Measurements from ENCODE around the gene RBBP5.

RBBP5 gene

DNA sequence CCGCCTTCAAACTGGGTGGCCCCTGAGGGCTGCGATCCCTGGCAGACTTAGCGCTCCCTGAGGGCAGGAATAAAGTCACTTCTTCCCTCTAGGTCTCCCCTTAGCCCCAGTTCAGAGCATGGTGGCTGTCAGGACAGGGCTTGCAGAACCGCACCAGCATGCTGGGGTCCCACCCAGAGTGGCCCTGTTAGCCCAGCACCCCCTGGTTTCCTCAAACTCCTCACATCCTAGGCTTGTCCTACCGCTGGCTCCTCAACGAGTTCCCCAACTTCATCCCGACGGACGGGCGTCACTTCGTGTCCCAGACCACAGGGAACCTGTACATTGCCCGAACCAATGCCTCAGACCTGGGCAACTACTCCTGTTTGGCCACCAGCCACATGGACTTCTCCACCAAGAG lies 62.9 kb downstream of the RBBP5 start:
- DNase-seq (ENCODE audit: low read depth in 2 of 2, low spot score in 1 of 2): no peak

DNA sequence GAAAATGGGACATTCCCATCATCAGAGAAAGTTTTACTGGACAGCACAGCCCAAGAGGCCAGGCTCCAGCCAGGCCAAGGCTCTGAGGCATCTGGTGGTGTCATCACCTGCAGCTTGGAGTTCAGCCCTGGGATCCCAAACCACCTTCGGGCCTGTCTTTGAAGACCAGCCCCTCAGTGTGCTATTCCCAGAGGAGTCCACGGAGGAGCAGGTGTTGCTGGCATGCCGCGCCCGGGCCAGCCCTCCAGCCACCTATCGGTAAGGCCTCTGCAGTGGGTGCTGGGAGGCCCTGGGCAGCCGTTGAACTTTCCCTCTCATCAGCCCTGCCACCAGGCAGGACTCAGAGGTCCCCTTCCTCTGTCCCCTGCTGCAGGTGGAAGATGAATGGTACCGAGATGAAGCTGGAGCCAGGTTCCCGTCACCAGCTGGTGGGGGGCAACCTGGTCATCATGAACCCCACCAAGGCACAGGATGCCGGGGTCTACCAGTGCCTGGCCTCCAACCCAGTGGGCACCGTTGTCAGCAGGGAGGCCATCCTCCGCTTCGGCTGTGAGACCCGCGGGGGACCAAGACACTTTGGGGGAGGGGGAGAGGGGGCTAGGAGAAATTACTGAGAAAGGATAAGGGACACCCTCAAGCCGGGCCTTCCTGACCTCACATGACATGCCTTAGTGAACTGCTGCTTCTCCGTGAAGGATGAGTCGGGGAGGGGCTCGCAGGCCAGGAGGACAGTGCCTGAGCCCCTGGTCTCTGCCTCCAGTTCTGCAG lies 63.8 kb downstream of the RBBP5 start:
- DNase-seq (ENCODE audit: low read depth in 2 of 2, low spot score in 1 of 2): no peak

DNA sequence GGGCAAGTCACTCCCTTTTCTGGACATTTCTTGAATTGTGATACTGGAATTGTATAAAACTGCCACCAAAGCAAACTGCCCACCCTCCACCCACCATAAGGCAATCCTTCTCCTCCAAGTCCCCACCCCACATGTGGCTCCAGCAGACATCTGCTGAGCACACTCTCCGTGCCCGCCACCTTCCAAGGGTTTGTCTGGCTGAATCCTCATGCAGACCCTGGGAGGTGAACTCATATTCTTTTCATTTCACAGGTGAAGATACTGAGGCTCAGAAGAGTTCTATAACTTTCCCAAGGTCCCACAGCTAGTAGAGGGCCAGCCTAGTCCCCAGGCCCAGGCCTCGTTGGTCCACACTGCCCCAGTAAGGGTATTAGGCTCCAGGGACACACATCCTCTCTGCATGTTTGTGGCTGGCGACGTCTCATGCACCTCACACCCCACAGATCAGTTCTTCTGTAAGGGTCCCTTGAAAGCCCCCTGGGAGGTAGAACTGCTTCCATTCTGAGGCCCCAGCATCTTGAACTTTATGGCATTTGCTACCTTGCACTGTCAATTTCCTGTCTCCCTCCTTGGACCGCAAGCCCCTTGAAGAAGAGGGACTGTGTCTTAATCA lies 64.7 kb downstream of the RBBP5 start:
- DNase-seq (ENCODE audit: low read depth in 2 of 2, low spot score in 1 of 2): no peak

DNA sequence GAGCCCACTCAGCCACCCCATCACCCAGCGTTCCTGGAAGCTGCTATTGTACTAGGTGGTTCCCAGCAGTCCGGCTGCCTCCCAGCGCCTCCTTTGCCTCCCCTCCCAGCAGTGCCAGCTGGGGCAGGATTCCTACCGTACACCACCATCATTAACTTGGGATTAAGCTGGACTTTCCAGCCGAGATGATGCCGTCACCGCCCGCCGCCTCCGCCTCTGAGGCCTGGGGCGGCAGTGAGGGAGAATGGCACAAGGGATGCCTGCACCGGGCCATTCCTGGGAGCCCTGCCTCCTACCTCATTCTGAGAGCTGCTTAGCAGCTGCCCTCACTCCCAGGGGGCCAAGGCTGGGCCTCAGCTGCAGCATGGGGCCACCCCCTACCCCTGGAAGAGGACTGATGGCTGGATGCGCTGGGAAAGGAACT lies 65.6 kb downstream of the RBBP5 start:
- DNase-seq (ENCODE audit: low read depth in 2 of 2, low spot score in 1 of 2): no peak

DNA sequence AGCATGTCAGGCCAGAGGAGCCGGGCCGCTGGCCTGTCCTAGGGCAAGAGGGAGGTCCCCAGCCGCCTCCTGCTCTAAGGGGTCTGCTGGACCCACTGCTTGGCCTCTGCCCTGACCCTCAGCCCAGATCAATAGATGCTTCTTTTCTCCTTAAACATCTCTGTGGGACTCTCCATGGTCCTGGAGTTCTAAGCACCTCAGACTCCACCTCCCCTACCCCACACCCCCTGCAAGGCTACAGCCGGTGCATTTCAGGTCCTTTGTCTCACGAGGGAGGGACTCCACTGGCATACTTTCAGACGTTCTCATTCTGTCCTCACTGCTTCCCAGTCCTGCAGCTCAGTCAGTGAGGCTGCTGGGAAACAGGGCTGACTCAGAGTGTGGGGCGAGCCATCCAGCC lies 67.8 kb downstream of the RBBP5 start:
- DNase-seq (ENCODE audit: low read depth in 2 of 2, low spot score in 1 of 2): no peak

DNA sequence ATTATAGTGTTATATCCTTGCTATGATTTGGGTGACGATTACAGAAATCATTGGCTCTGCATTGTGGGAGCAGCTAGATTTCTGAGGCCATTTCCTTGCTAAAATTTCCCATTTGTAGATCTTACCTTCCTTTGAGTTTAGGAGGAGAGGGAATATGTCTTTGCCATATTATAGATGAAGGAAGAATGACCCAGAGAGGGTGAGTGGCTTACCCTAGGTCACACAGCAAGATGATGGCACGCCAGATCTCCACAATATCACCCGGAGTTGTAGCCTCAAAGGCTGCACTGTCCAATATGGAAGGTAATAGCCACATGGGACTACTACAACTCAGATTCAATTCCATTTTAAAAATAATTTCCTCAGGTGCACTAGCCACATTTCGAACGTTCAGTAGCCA lies 68.5 kb downstream of the RBBP5 start:
- no peak for DNase-seq (ENCODE audit: low read depth in 2 of 2, low spot score in 1 of 2)

DNA sequence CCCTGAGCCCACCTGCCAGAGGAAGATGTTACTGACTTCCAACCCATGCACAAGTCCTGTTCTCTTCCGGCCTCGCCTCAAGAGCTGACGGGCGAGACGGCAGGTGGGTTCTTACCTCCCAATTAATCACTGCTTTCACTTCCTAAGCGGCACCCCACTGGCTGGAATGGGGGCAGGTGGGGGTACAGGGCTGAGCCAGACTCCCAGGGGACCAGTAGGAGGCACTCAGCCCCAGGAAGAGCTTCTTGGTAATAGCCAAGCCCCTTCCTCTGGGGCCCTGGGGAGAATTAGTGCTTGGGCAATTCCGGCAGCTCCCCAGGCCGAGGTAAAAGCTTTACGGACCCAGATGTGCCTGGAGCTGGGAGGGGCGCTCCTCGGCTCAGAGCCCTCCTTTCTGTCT lies 69.1 kb downstream of the RBBP5 start:
- no peak for DNase-seq (ENCODE audit: low read depth in 2 of 2, low spot score in 1 of 2)

DNA sequence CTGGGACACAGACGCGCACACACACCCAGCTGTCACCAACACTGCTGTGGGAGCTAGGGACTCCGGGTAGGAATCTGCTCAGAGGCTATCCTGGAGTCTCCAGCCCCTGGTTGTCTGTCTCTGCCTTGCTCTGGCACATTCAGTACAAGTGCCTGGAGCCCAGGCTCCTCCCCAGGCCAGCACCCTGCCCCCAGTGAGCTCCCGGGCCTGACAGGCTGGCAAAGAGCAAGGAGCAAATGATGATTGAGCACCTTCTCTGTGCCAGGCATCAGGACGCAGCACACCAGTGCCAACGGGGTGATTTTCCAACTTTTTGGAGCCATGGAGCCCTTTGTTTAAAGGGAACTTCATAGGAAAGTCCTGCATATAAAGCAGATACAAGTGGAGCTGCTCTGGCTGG lies 72.3 kb downstream of the RBBP5 start:
- no peak for DNase-seq (ENCODE audit: low read depth in 2 of 2, low spot score in 1 of 2)

DNA sequence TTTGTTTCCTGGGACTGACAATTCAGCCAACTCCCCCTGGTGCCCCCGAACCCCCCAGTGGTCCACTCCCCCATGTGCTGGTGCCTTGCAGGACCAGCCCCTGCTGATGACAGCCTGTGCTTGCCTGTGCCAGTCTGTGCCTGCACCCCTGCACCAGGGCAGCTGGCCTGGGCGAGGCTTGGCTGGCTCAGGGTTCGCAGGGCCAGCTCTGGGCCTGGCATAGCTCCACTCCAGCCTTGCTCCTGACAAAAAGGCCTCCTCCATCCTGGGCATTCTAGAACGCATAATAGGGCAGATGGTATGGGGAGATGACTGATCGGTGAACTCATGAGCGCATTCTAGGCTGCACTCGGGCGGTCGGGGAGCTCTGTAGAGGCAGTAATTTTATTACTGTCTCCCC lies 73.4 kb downstream of the RBBP5 start:
- DNase-seq (ENCODE audit: low read depth in 2 of 2, low spot score in 1 of 2): no peak

DNA sequence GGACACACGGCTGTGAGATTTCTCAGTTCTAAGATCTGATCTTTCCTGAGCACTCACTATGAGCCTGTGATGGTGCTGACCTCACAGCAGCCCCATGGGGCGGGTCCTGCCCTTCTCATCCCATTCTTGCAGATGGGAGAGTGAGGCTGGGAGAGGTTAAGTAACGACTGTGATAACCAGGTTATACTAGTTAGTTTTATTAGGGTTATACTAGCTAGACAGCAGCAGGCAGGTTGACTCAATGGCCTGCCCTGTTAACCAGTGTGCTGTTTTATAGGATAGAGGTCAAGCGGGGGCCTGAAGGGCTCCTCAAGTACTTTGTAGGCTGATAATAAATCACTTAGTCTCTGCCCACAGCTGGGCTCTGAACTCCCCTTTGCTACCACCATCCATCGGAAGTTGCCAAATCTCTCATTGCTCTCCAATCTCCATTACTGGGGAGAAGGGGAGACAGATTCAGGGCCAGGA lies 74.0 kb downstream of the RBBP5 start:
- no peak for DNase-seq (ENCODE audit: low read depth in 2 of 2, low spot score in 1 of 2)

DNA sequence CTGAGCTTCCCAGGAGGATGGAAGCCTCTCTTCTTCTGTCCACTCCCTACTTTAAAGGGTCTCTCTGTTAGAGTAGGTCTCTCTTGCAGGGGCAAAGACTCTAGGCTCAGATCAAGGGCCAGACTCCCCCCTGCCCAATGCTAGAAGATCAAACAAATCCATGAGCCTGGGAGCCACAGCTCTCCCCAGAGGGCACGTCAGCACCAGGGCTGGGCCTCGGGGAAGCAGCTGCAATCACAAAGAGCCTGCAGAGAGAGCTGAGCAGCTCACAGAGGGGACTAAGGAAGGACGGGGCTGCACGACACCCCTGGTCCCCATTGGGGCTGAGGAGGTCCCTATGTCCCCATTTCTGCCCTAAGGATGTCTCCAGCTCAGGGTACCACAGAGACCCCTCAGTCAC lies 74.9 kb downstream of the RBBP5 start:
- no peak for DNase-seq (ENCODE audit: low read depth in 2 of 2, low spot score in 1 of 2)

DNA sequence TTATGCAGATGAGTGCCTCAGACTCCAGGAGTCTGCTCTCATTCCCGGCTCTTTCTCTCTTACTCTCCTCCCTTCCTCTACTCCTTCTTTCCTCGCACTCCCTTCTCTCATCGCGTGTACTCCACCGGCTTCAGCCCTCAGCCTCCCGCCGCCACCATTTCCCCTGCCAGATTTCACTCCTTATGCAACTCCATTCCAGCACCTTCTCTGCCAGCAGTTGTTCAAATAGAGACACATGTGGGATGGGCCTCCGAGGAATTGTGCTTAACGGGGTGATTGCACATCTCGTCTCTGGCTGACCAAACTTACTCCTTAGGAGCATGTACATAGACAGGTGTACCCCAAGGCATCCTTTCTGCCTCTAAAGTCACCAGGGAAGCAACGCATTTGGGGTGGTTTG lies 76.6 kb downstream of the RBBP5 start:
- DNase-seq (ENCODE audit: low read depth in 2 of 2, low spot score in 1 of 2): no peak

DNA sequence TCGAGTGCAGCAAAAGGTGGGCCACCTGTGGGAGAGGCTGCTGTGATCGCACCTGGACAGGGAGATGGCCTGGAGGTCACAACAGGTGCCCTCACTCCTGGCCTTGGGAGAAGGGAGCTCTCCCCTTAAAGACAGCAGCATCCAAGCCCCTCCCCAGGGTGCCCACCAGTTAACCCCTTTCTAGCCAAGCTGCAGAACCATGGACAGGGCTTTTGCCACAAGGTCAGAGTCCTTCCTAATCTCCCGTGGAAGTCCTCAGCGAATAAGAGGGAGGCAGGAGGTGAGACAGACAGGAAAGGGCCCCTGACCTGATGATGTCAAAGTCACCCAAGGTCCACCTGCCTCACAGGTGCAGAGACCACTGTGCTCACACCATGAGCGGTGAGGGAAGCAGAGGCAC lies 77.0 kb downstream of the RBBP5 start:
- no peak for DNase-seq (ENCODE audit: low read depth in 2 of 2, low spot score in 1 of 2)

DNA sequence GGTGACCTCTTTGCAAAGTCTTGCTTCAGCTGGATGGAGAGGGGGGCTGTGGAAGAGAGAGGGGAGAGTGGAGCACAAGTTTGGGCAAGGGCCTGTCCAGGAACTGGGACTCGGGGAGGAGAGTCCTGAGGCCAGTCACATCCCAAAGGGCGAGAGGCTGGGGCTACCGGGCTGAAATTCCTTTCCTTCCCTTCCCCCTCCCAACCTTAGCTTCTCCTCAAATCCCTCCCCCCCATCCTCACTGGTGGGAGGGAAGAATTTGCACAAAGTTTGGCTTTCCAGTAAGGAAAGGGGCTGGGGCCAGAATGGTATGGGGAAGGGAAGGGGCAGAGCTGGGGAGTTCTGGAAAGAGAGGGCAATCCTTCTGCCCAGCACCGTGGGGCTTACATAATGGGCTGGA lies 77.9 kb downstream of the RBBP5 start:
- no peak for DNase-seq (ENCODE audit: low read depth in 2 of 2, low spot score in 1 of 2)

DNA sequence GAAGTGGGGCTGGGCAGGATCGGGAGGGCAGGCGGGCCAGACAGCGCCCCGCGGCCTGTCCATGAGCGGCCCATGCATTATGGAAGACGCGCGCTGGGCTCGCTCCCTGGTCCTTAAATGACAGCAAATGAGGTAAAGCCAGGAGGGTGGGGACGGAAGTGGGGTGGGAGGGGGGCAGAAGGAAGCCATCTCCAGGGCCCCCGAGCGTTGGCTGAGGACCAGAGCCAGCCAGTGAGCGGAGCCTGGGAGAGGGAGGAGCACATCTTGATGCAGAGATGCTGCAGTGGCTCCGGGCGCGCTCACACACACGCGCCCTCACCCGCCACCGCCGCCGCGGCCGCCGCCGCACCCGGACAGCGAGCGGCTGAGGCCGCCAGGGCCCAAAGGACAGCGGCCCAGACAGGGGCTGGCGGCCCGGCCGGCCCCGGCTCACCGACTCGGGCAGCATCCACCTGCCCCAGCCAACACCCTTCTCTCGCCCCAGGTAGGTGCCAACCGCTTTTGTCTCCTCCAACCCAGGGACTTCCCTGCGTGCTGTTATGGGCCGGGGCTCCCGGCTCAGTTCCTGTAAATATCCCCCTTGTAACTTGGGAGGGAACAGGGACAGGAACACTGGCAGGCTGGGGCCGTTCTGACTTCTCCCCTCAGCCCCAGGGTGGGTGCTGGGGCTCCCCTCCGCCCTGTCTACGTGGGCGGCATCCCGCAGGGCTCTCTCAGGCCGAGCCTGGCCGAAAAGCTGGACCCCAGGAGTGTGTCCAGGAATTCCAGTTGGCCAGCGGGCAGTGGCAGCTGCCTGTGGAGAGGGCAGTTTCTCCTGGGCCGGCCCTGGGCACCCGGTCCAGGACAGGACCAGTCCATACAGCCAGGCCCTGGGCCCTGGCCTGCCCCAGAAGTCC lies 78.6 kb downstream of the RBBP5 start, which contains the start of gene CNTN2:
TSS of gene CNTN2 (plus strand) at position 302 of the 896 bp plus-strand sequence. CDS start 9,974 bp downstream, outside the sequence.
- DNase-seq (ENCODE audit: low read depth in 2 of 2, low spot score in 1 of 2): no peak

DNA sequence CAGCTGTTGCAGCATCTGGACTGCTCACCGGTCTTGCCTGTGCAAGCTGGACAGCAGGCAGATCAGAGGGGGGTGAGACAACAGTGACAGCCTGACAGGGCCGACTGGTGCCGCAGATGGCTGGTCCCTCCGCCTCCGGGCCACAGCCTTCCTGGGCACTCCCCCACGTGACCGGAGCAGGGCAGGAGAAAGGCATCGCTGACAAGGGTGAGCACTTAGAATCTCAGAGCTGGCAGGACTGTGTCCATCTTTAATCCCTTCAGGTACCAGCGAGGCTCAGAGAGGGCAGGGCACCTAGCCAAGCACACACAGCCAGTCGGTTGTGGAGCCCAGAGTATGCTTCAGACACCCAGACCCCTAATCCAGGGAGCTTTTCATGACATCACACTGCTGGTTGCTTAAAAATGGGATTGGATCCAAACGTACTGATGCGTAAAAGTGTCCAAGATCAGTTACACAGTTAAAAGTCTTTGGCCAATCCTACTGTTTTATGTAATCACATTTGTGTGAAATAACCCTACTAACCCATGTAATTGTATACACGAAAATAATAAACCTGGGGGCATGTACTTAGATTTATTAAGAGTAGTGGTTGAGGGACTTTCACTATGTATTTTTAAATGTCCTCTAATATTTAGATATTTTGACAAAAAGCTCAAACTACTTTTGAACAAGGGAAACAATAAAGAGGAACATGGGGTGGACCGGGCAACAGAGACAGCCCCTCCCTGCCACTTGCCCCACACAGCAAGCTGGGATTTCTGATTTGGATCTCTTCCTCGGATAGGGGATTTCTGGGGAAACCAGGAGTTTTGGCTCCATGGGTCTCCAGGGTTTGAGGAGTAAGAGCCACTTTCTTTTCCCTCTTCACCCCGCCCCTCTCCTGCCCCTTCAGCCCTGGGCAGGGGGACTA lies 79.5 kb downstream of the RBBP5 start:
- DNase-seq (ENCODE audit: low read depth in 2 of 2, low spot score in 1 of 2): no peak

DNA sequence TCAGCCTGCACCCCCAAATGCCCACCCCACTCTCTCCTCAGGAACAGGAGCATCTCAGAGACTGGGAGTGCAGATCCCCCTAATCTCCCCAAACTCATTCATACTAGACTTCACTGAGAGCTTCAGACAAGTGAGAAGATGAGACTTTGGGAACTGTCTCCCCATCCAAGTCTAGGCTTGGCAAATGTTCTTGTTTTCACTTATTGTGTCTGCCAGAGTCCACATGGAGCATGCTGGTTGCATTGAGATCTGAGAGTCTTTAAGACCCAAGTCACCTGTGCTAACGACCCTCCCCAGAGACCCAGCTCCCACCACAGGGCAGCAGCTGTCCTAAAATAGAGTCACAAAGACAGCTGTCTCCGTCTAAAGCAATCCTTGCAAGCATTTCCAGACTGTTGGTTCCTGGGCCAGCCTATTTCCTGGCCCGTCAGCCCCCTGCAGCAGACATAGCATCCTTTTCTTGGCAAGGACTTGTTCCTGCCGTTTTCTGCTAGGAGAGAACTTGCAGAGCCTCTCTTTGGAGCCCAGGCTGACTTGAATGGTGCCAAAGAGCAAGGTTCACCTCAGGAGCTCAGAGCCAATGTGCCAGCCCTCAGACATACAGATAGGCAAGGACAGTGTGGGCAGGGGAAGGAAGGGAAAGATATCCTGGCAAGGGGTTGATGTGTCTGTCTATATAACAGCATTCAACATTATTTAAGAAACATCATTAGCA lies 80.6 kb downstream of the RBBP5 start:
- no peak for DNase-seq (ENCODE audit: low read depth in 2 of 2, low spot score in 1 of 2)

DNA sequence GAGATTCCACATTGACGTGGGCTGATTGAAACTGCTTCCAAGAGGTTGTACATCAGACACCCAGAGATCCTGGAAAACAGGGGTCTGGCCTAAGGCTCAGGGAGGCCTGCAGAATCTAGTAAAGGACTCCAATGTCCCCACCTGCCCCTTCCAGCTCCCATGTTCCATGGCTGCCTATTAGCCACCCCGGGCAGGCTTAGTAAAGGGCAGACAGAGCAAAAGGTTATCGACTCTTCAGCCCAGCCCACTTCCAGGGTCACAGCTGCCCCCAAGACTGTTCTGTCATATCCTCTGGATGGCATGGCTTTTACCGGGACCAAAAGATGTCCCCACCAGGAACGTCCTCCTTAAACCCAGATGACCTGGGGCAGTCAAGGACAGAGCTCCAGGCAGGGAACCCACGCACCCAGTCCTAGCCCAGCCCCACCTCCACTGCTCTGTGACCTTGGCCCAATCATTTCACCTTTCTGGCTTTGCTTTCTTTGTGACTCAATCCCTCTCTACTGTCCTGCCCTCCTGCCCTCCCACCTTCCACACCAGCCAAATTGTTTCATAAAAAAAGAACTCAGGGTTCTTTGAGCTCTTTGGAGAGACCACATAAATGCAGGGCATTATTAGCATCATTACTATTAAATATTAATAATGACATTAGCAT lies 83.5 kb downstream of the RBBP5 start:
- no peak for DNase-seq (ENCODE audit: low read depth in 2 of 2, low spot score in 1 of 2)

DNA sequence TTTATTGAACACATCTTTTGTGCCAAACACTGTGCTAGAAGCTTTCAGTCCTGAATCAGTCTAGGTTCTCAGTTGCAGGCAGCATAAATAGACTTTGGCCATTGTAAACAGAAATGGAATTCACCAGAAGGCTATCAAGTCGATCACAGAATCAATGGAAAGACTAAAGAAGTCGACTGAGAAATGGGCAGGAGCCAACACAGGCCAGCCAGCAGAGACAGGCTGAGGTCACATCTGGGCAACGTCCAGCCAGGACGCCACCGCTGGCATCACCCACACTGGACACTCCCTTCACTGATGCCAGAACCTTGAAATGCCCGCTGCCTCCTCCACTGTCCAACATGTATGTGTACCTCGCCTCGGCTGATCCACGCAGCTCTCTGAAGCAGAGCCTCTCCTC lies 84.2 kb downstream of the RBBP5 start:
- no peak for DNase-seq (ENCODE audit: low read depth in 2 of 2, low spot score in 1 of 2)
